Activated CD4-positive, alpha-beta memory T cell treated with anti-CD3 and anti-CD28 coated beads, Interleukin-2, amount 10 ng/mL, durations not matched to agents 7 days and 5 days (primary cell): ENCODE data around the gene TMEM267. TPM values are rescaled to one million over a fixed set of nuclear protein-coding genes. Genes with fewer than 3 reads are reported as not detected.

Source experiments
- total RNA-seq, 2 experiments: library from RNA; stranded (reverse); gene quantifications; one replicate each; pipeline ENCODE4 v1.2.3, GENCODE V29; 2021

TMEM267 gene
- total RNA-seq, 2 experiments from 2014 or later: 17.0 to 19.0 TPM

Other genes with a start within 250 kb of the TMEM267 start
- 100 to 1,000 TPM; 150 to 155 TPM for gene HMGCS1, start 170.5 kb downstream of the TMEM267 start, total RNA-seq
- 10 to 100 TPM; 12.2 to 16.8 TPM for gene CCL28, start 71.5 kb downstream of the TMEM267 start, total RNA-seq
- gene C5orf34, start 31.3 kb upstream of the TMEM267 start, total RNA-seq: 1 to 10 TPM; 7.7 to 8.5 TPM
- gene PAIP1, start 73.2 kb upstream of the TMEM267 start, total RNA-seq: 10 to 100 TPM; 37.0 to 38.8 TPM
- 100 to 1,000 TPM in 1 of 2 experiments, 10 to 100 TPM in 1; 96.4 to 110 TPM for gene NNT, start 119.3 kb upstream of the TMEM267 start, total RNA-seq